GM11168 (cell line): ENCODE data around the gene FAM90A1.
"Not testable (repeated sequence)": the region's sequence is repeated elsewhere in the genome, so short reads cannot be mapped to it uniquely, and the experiment has no call there.

Experiments
- in situ Hi-C: fragments of 300-500 bp; cut with MboI; formaldehyde crosslinking; loops from one replicate; pipeline ENCODE4 v1.12.0; 2022; ENCODE audit warnings: low sequenced_read_pairs; ENCODE audit not compliant: unreplicated experiment

The FAM90A1 gene

DNA sequence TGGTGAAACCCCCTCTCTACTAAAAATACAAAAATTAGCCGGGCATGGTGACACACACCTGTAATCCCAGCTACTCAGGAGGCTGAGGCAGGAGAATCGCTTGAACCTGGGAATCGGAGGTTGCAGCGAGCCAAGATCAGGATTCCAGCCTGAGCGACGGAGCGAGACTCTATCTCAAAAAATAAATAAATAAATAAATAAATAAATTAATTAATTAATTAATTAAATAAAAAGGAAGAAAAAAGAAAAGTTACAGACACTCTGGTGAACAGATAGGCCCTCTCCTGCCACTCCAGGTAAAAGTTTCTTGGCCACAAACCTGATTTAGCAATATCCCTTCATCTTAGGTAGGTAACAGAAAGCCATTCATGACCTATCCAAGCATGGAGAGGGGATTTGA, 44.5 kb downstream of the FAM90A1 start:
- in situ Hi-C loops, result not testable (repeated sequence)

DNA sequence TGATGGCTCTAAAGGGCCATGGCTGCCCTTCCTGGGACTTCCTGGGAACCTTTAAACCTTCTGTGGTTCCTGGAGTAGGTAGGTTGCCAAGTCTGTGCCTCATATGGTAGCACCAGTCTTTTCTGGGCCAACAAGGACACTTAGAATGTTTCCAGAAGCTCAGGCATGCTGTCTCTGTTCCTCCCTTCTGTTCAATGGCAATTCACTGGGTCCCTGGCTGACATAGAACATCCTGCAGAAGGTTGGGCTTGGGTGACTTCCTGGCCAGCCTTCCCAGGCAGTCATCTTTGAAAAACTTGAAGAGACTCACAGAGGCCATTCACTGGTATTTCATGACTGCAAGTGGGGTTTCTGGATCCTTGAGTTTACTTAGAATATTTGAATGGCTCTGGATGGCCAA, 46.1 kb downstream of the FAM90A1 start:
- in situ Hi-C loops, result not testable (repeated sequence)

DNA sequence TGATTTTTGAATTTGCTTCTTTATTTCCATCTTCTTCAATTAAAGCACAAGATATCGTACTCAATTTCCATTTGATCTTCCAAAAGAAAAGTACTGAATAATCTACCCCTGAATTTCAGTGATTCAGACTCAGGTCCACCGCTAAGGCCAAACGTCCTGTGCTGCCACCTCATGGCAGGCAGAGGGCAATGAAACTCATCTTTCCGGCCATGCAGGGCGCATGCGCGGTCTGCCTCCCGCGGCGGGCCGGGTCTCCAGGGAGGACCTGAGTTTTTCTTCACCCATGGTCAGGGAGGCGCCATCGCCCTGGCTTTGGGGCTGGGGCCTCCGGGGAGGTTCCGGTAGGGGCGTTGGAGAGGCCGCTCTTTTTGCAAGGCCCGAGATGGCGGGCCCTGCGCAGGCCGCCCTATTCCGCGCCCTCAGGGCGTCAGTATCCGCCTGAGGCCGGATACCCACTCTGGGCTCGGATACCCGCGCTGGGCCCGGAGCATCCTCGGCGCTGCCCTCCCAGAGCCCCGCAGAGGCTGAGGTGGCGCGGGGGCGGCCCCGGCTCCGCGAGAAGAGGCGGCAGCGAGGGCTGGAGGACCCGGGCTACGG, 47.3 kb downstream of the FAM90A1 start:
- in situ Hi-C loops, result not testable (repeated sequence)

DNA sequence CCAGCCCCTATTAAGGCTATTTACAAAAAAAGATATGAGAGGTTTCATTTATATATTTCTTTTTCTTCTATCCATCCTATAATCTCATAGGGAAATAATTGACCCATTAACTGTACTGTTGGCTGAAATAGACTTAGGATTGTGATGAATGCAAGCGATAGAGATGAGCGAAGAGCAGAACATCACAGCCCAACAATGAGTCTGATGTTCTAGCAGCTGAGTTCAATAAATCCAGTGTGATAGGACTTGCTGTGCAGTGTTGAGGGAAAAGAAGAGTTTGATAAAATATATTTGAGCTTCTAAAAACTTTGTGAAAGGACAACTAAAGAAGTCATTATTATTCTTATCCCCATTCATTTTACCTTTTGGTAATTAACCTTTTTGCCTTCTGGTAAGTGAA, 54.5 kb downstream of the FAM90A1 start:
- in situ Hi-C loops, result not testable (repeated sequence)
